H1 (cell line): ENCODE results near the gene PHF1. TPM values are rescaled to one million over a fixed set of nuclear protein-coding genes. Genes with fewer than 3 reads are reported as not detected.

Experiments used
- CBX8 ChIP-seq: fragments of 300-800, 300-1000 bp; sonication (generic); IDR thresholded peaks from 2 replicates; pipeline ENCODE4 v1.7.1; 2016; ENCODE audit warnings: low read depth, low read length, borderline replicate concordance
- EP300 ChIP-seq, 2 experiments: IDR thresholded peaks; 1 replicate in 1 of 2; 2 replicates in 1 of 2; pipeline ENCODE4 v1.6.1; 2011 to 2012; ENCODE audit warnings: low read depth in 2 of 2, low read length in 2 of 2, mild to moderate bottlenecking in 2 of 2, borderline replicate concordance in 1 of 2, inconsistent platforms in 1 of 2, moderate library complexity in 1 of 2
- POLR2AphosphoS5 ChIP-seq: IDR thresholded peaks from 2 replicates; pipeline ENCODE4 v1.6.1; 2011; ENCODE audit warnings: low read depth, low read length
- SIRT6 ChIP-seq: IDR thresholded peaks from one replicate; pipeline ENCODE4 v1.7.1; 2012; ENCODE audit warnings: low read length, inconsistent platforms
- SIX5 ChIP-seq: IDR thresholded peaks from 2 replicates; pipeline ENCODE4 v1.6.1; 2011; ENCODE audit warnings: mild to moderate bottlenecking, low read depth, low read length
- polyA plus RNA-seq, 7 experiments: library from polyadenylated mRNA; depleted of rRNA in 3 of 7; stranded (reverse) in 5 of 7; unstranded in 2 of 7; fragments of >200 nt in 5 of 7; fragments of 200-250 nt in 2 of 7; gene quantifications; 1 replicate in 5 of 7; 2 replicates in 1 of 7; 4 replicates in 1 of 7; pipeline versions ENCODE4 v1.2.1 to v1.2.3, GENCODE V29; 2011 to 2013; ENCODE audit warnings: missing spikeins in 2 of 7, mixed read lengths in 2 of 7
- total RNA-seq: library from RNA; stranded (reverse); fragmentation: NEBNext Ultra II Directional; extraction: Animal tissue kit (Norgen Biotek cat#: 25700); gene quantifications from 2 replicates; pipeline ENCODE4 v1.2.1, GENCODE V29; 2021

PHF1 gene
- total and polyA plus RNA-seq, 2 of the 8 experiments (the other 6 are each of a cell fraction or from before 2014, with no cell fraction given): 47.3 to 78.6 TPM

DNA sequence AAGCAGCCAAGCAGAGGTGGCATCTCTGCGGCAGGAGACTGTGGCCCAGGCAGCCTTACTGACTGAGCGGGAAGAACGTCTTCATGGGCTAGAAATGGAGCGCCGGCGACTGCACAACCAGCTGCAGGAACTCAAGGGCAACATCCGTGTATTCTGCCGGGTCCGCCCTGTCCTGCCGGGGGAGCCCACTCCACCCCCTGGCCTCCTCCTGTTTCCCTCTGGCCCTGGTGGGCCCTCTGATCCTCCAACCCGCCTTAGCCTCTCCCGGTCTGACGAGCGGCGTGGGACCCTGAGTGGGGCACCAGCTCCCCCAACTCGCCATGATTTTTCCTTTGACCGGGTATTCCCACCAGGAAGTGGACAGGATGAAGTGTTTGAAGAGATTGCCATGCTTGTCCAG lies 5.9 kb upstream of the PHF1 start (continued):
- TF ChIP-seq CBX8 (no peak), POLR2AphosphoS5 (no peak), SIRT6 (no peak), EP300 (IDR thresholded peaks at IDR 0.05; ENCODE audit: borderline replicate concordance in 1 of 2, low read depth in 2 of 2, low read length in 2 of 2) (no peak), SIX5 (no peak)
